Adrenal gland (tissue), 12 donors: ENCODE measurements around the gene LYSMD2. TPM values are rescaled to one million over a fixed set of nuclear protein-coding genes. Genes with fewer than 3 reads are reported as not detected.

Source experiments
- DNase-seq, 7 donors: peaks; one replicate each; pipeline ENCODE4 v3.0.0-alpha.2; 2019 to 2020
- H3K27ac ChIP-seq, 5 donors: fragments of 200-600 bp; sonication (generic) in 4 of 5; 1 replicate in 3 of 5; 2 replicates in 2 of 5; pipeline versions ENCODE4 v1.5.1 to v1.8.0; 2016 to 2020; ENCODE audit warnings: mild to moderate bottlenecking in 1 of 5
- H3K27me3 ChIP-seq: fragments of 200-600 bp; 2 replicates; pipeline ENCODE4 v1.8.0; 2021
- H3K36me3 ChIP-seq, 2 donors: fragments of 200-600 bp; replicated peaks in 1 of 2; 1 replicate in 1 of 2; 2 replicates in 1 of 2; pipeline versions ENCODE4 v1.5.1 to v1.8.0; 2018 to 2022
- H3K4me1 ChIP-seq, 2 donors: fragments of 200-600 bp; replicated peaks in 1 of 2; 1 replicate in 1 of 2; 2 replicates in 1 of 2; pipeline versions ENCODE4 v1.5.1 to v1.8.0; 2018 to 2021
- H3K4me3 ChIP-seq, 4 donors: fragments of 200-600 bp; sonication (generic) in 3 of 4; one replicate each; pipeline ENCODE4 v1.5.1; 2016 to 2018
- H3K9me3 ChIP-seq, 3 donors: fragments of 200-600 bp; sonication (generic) in 1 of 3; replicated peaks in 1 of 3; 1 replicate in 2 of 3; 2 replicates in 1 of 3; pipeline versions ENCODE4 v1.5.1 to v1.8.0; 2016 to 2021
- CTCF ChIP-seq, 6 experiments: fragments of 450-650 bp in 4 of 6; fragments of 200-600 bp in 2 of 6; sonication (generic) in 1 of 6; IDR thresholded peaks; 1 replicate in 5 of 6; 2 replicates in 1 of 6; pipeline versions ENCODE4 v1.5.1 to v1.8.0; 2016 to 2021; ENCODE audit warnings: antibody characterized with exemption in 6 of 6, mild to moderate bottlenecking in 2 of 6, moderate library complexity in 1 of 6
- POLR2A ChIP-seq, 2 donors: fragments of 450-650 bp; IDR thresholded peaks; one replicate each; pipeline ENCODE4 v1.6.1; 2017; ENCODE audit warnings: antibody characterized with exemption in 2 of 2, mild to moderate bottlenecking in 2 of 2, moderate library complexity in 1 of 2
- WGBS, 4 donors: extraction: QIAGEN DNeasy Blood & Tissue Kit in 2 of 4; methylation state at CpG; one replicate each; pipeline versions ENCODE4 v1.1.5 to v1.1.7; 2013 to 2017; 5-methylcytosine and 5-hydroxymethylcytosine counted together
- intact Hi-C, 2 donors: fragments of 100-400 bp; cut with DNase I; formaldehyde crosslinking; loops; one replicate each; pipeline versions ENCODE4 v1.14.1 to v1.15.0; 2022 to 2023
- polyA plus RNA-seq, 3 donors: library from polyadenylated mRNA; stranded (reverse); fragments of 200-250 nt in 2 of 3; fragments of 350-450 nt in 1 of 3; fragmentation: Illumina TruSeq in 1 of 3; extraction: RNeasy Lipid Tissue Mini Kit (QIAGEN cat#74804) in 1 of 3; gene quantifications; one replicate each; pipeline ENCODE4 v1.2.3, GENCODE V29; 2013 to 2014
- total RNA-seq, 9 donors: library from RNA; depleted of rRNA in 4 of 9; stranded (reverse); fragments of >200 nt in 4 of 9; fragments of 120-200 nt in 1 of 9; fragmentation: NEBNext Ultra II Directional in 1 of 9; extraction: Animal tissue kit (Norgen Biotek cat#: 25700) in 1 of 9; gene quantifications; one replicate each; pipeline versions ENCODE4 v1.1.0 to v1.2.4, GENCODE V29; 2013 to 2023
- donor health status: healthy with polysubstance abuse.
- donor health status: Bipolar disorder and iron deficiency.
- donor health status: DM: yes; HTN: yes; CAD: no.
- donor health status: DM: no; HTN: no; CAD: no.
- donor health status: DM: no; HTN: no; CAD: no.
- donor health status: DM: yes; HTN: yes; CAD: no.

Gene LYSMD2
- total and polyA plus RNA-seq, 12 donors = 11.3 to 56.3 (median 20.5) TPM

GRCh38 chr15:51750792-51751696, 13.6 kb upstream of the LYSMD2 start, which contains the start of gene TMOD2:
Gene TMOD2, plus strand, starts transcription at chr15:51751597. Its CDS starts 14,845 bp downstream, at chr15:51766442.
- H3K4me3 ChIP-seq = peak within 1 kb of the TSS in 3 of 4 donors; percentile 11 to 92 (median 46)
- no peaks in the 10 kb centered on the region for H3K27me3 ChIP-seq
- DNase-seq = peak in 4 of 7 donors; percentile 16 to 45 (median 28)
- peak within 1 kb of the TSS in 2 of 5 donors; percentile 59 to 63 for H3K27ac ChIP-seq
- peaks cover 9 to 11% of the 10 kb centered on the region in 2 donors for H3K4me1 ChIP-seq
- no peaks in the 10 kb centered on the region for H3K36me3 ChIP-seq
- no peak for TF ChIP-seq POLR2A (IDR thresholded peaks at IDR 0.05)
- TF ChIP-seq CTCF (IDR thresholded peaks at IDR 0.05) = no peak
- no peaks in the 10 kb centered on the region for H3K9me3 ChIP-seq
- intact Hi-C loops = no loop called here
- WGBS, 4 donors = 6 to 21% (median 11%) methylated on average over 17 to 65 of the region's 65 CpGs

GRCh38 chr15:51750186-51750585, 12.7 kb upstream of the LYSMD2 start:
- H3K4me3 ChIP-seq = no peak overlapping the region
- 66 to 77% (median 72%) methylated on average over 4 of the region's 4 CpGs for WGBS, 4 donors

GRCh38 chr15:51749307-51749706, 11.9 kb upstream of the LYSMD2 start:
- intact Hi-C loops = no loop called here
- no peak for DNase-seq
- Histone ChIP-seq H3K4me1 (peaks cover 9 to 11% of the 10 kb centered on the region in 2 donors), H3K27me3 (no peaks in the 10 kb centered on the region), H3K27ac (no peak overlapping the region), H3K4me3 (no peak overlapping the region), H3K36me3 (no peaks in the 10 kb centered on the region), H3K9me3 (no peaks in the 10 kb centered on the region)
- TF ChIP-seq POLR2A (IDR thresholded peaks at IDR 0.05) (no peak), CTCF (IDR thresholded peaks at IDR 0.05) (no peak)
- WGBS, 4 donors = 62 to 75% (median 70%) methylated on average over 5 of the region's 5 CpGs

More at GRCh38 chr15:51750186-51750585, 12.7 kb upstream of the LYSMD2 start:
- Histone ChIP-seq H3K4me1 (peaks cover 9 to 11% of the 10 kb centered on the region in 2 donors), H3K27ac (no peak overlapping the region), H3K9me3 (no peaks in the 10 kb centered on the region), H3K27me3 (no peaks in the 10 kb centered on the region), H3K36me3 (no peaks in the 10 kb centered on the region)
- TF ChIP-seq CTCF (IDR thresholded peaks at IDR 0.05) = no peak
- TF ChIP-seq POLR2A (IDR thresholded peaks at IDR 0.05) = no peak
- no peak for DNase-seq
- intact Hi-C loops = no loop called here

- DNase-seq = no peak
- H3K27ac ChIP-seq = peak overlapping the region in 1 of 5 donors; percentile 88
These were observed 1.7 kb upstream of the LYSMD2 start for GRCh38 chr15:51739061-51739712.

More at GRCh38 chr15:51739061-51739712, 1.7 kb upstream of the LYSMD2 start:
- no peaks in the 10 kb centered on the region for H3K9me3 ChIP-seq
- peaks cover 9 to 23% of the 10 kb centered on the region in 2 donors for H3K4me1 ChIP-seq
- intact Hi-C loops = no loop called here
- 80 to 93% (median 87%) methylated on average over 2 of the region's 2 CpGs for WGBS, 4 donors
- TF ChIP-seq POLR2A (IDR thresholded peaks at IDR 0.05) = no peak
- no peak for TF ChIP-seq CTCF (IDR thresholded peaks at IDR 0.05)
- H3K36me3 ChIP-seq = no peaks in the 10 kb centered on the region
- H3K4me3 ChIP-seq = no peak overlapping the region
- no peaks in the 10 kb centered on the region for H3K27me3 ChIP-seq
